Epithelial cell of esophagus (primary cell): ENCODE results near the gene TMEM238.

Source experiments
- DNase-seq: peaks from one replicate; pipeline ENCODE4 v3.0.0; 2010; ENCODE audit warnings: low read depth
- H3K4me3 ChIP-seq: 2 replicates; pipeline ENCODE4 v1.5.1; 2011; ENCODE audit warnings: mild to moderate bottlenecking, low read length, control low read depth
- CTCF ChIP-seq: IDR thresholded peaks from 2 replicates; pipeline ENCODE4 v1.5.1; 2011; ENCODE audit warnings: low read depth, mild to moderate bottlenecking, low read length, control low read depth, inconsistent platforms; ENCODE audit not compliant: insufficient read depth; ENCODE audit errors: missing control alignments

The TMEM238 gene

GRCh38 chr19:55369653-55370304 lies 14.3 kb downstream of the TMEM238 start:
- no peak for TF ChIP-seq CTCF

GRCh38 chr19:55368701-55369563 lies 15.2 kb downstream of the TMEM238 start:
- no peak for TF ChIP-seq CTCF
- peak overlapping the region; percentile 19 for H3K4me3 ChIP-seq
- DNase-seq, result peak; percentile 75

More at GRCh38 chr19:55369653-55370304, 14.3 kb downstream of the TMEM238 start:
- DNase-seq, result peak; percentile 79
- peak overlapping the region; percentile 44 for H3K4me3 ChIP-seq

GRCh38 chr19:55368106-55368505 lies 16.0 kb downstream of the TMEM238 start:
- TF ChIP-seq CTCF, result no peak
- no peak for DNase-seq
- H3K4me3 ChIP-seq, result no peak overlapping the region

- no peak overlapping the region for H3K4me3 ChIP-seq
- no peak for TF ChIP-seq CTCF
- no peak for DNase-seq
Measured at GRCh38 chr19:55366790-55367189, 17.3 kb downstream of the TMEM238 start.

- no peak for DNase-seq
- no peak overlapping the region for H3K4me3 ChIP-seq
- no peak for TF ChIP-seq CTCF
Measured at GRCh38 chr19:55365964-55366363, 18.1 kb downstream of the TMEM238 start.

GRCh38 chr19:55365245-55365644 lies 18.8 kb downstream of the TMEM238 start:
- TF ChIP-seq CTCF, result no peak
- H3K4me3 ChIP-seq, result no peak overlapping the region
- no peak for DNase-seq
